Ectodermal cell (in vitro differentiated cells): ENCODE measurements around the gene VAV3.

ENCODE experiments used
- H3K27ac ChIP-seq: 2 replicates; pipeline ENCODE4 v1.7.0; 2013; ENCODE audit warnings: mild to moderate bottlenecking, low read depth, low read length; ENCODE audit not compliant: insufficient read depth, poor library complexity, severe bottlenecking
- H3K27me3 ChIP-seq: 2 replicates; pipeline ENCODE4 v1.7.0; 2013; ENCODE audit warnings: mild to moderate bottlenecking, low read length; ENCODE audit not compliant: insufficient read depth, control insufficient read depth, poor library complexity, severe bottlenecking
- H3K36me3 ChIP-seq: one replicate; pipeline ENCODE4 v1.7.0; 2013; ENCODE audit warnings: low read length; ENCODE audit not compliant: control insufficient read depth, insufficient read depth
- H3K4me1 ChIP-seq: one replicate; pipeline ENCODE4 v1.7.0; 2013; ENCODE audit warnings: low read length; ENCODE audit not compliant: control insufficient read depth, insufficient read depth
- H3K4me3 ChIP-seq: 2 replicates; pipeline ENCODE4 v1.7.0; 2013; ENCODE audit warnings: low read depth, low read length, control low read depth; ENCODE audit not compliant: insufficient read depth
- H3K9me3 ChIP-seq: 2 replicates; pipeline ENCODE4 v1.7.0; 2013; ENCODE audit warnings: mild to moderate bottlenecking, low read length, moderate library complexity; ENCODE audit not compliant: control insufficient read depth
- WGBS, 2 experiments: methylation state at CpG; one replicate each; pipeline ENCODE4 v1.1.7; 2013; ENCODE audit warnings: missing lambda C conversion rate in 2 of 2; 5-methylcytosine and 5-hydroxymethylcytosine counted together

VAV3 gene

GRCh38 chr1:107649023-107649422 lies 316.0 kb downstream of the VAV3 start:
- H3K36me3 ChIP-seq: no peaks in the 10 kb centered on the region
- H3K27me3 ChIP-seq: no peaks in the 10 kb centered on the region
- no peaks in the 10 kb centered on the region for H3K9me3 ChIP-seq
- no peak overlapping the region for H3K27ac ChIP-seq
- H3K4me1 ChIP-seq: no peaks in the 10 kb centered on the region
- WGBS, 2 experiments: 93 to 95% methylated on average over 3 of the region's 3 CpGs
- no peak overlapping the region for H3K4me3 ChIP-seq

GRCh38 chr1:107648071-107648470 lies 316.9 kb downstream of the VAV3 start:
- H3K4me1 ChIP-seq: no peaks in the 10 kb centered on the region
- H3K27me3 ChIP-seq: no peaks in the 10 kb centered on the region
- H3K9me3 ChIP-seq: no peaks in the 10 kb centered on the region
- no peak overlapping the region for H3K27ac ChIP-seq
- no peak overlapping the region for H3K4me3 ChIP-seq
- H3K36me3 ChIP-seq: no peaks in the 10 kb centered on the region

- no peak overlapping the region for H3K4me3 ChIP-seq
- 90 to 92% methylated on average over 1 to 2 of the region's 2 CpGs for WGBS, 2 experiments
- H3K4me1 ChIP-seq: no peaks in the 10 kb centered on the region
- no peaks in the 10 kb centered on the region for H3K36me3 ChIP-seq
- no peak overlapping the region for H3K27ac ChIP-seq
- no peaks in the 10 kb centered on the region for H3K9me3 ChIP-seq
- H3K27me3 ChIP-seq: no peaks in the 10 kb centered on the region
These were observed 318.0 kb downstream of the VAV3 start for GRCh38 chr1:107647012-107647411.

GRCh38 chr1:107643766-107644165 lies 321.2 kb downstream of the VAV3 start:
- 92 to 94% methylated on average over 1 of the region's 1 CpG for WGBS, 2 experiments
- H3K9me3 ChIP-seq: no peaks in the 10 kb centered on the region
- H3K4me3 ChIP-seq: no peak overlapping the region
- H3K27me3 ChIP-seq: no peaks in the 10 kb centered on the region
- no peak overlapping the region for H3K27ac ChIP-seq
- H3K4me1 ChIP-seq: no peaks in the 10 kb centered on the region
- H3K36me3 ChIP-seq: no peaks in the 10 kb centered on the region

GRCh38 chr1:107640207-107640606 lies 324.8 kb downstream of the VAV3 start:
- Histone ChIP-seq H3K4me3 (no peak overlapping the region), H3K27me3 (no peaks in the 10 kb centered on the region), H3K9me3 (no peaks in the 10 kb centered on the region), H3K36me3 (no peaks in the 10 kb centered on the region), H3K4me1 (no peaks in the 10 kb centered on the region), H3K27ac (no peak overlapping the region)
- 93 to 100% methylated on average over 5 to 6 of the region's 7 CpGs for WGBS, 2 experiments

GRCh38 chr1:107637101-107637500 lies 327.9 kb downstream of the VAV3 start:
- Histone ChIP-seq H3K4me3 (no peak overlapping the region), H3K27ac (no peak overlapping the region), H3K27me3 (no peaks in the 10 kb centered on the region), H3K4me1 (no peaks in the 10 kb centered on the region), H3K36me3 (no peaks in the 10 kb centered on the region), H3K9me3 (no peaks in the 10 kb centered on the region)
- WGBS, 2 experiments: 89 to 91% methylated on average over 4 to 5 of the region's 6 CpGs

GRCh38 chr1:107633596-107633995 lies 331.4 kb downstream of the VAV3 start:
- Histone ChIP-seq H3K27ac (no peak overlapping the region), H3K4me3 (no peak overlapping the region), H3K4me1 (no peaks in the 10 kb centered on the region), H3K36me3 (no peaks in the 10 kb centered on the region), H3K27me3 (no peaks in the 10 kb centered on the region), H3K9me3 (no peaks in the 10 kb centered on the region)
- WGBS, 2 experiments: 72% methylated on average over 5 of the region's 5 CpGs

- Histone ChIP-seq H3K27ac (no peak overlapping the region), H3K9me3 (no peaks in the 10 kb centered on the region), H3K4me3 (no peak overlapping the region), H3K27me3 (no peaks in the 10 kb centered on the region), H3K4me1 (no peaks in the 10 kb centered on the region), H3K36me3 (no peaks in the 10 kb centered on the region)
- 90 to 94% methylated on average over 2 of the region's 2 CpGs for WGBS, 2 experiments
These were observed 338.7 kb downstream of the VAV3 start for GRCh38 chr1:107626073-107626796.

- no peaks in the 10 kb centered on the region for H3K4me1 ChIP-seq
- no peak overlapping the region for H3K27ac ChIP-seq
- no peak overlapping the region for H3K4me3 ChIP-seq
- 94 to 100% methylated on average over 2 to 4 of the region's 4 CpGs for WGBS, 2 experiments
- H3K36me3 ChIP-seq: no peaks in the 10 kb centered on the region
- H3K27me3 ChIP-seq: no peaks in the 10 kb centered on the region
- H3K9me3 ChIP-seq: no peaks in the 10 kb centered on the region
These were observed 339.5 kb downstream of the VAV3 start for GRCh38 chr1:107625405-107626029.

GRCh38 chr1:107623431-107623830 lies 341.5 kb downstream of the VAV3 start:
- 91 to 95% methylated on average over 2 of the region's 2 CpGs for WGBS, 2 experiments
- H3K4me1 ChIP-seq: no peaks in the 10 kb centered on the region
- H3K36me3 ChIP-seq: no peaks in the 10 kb centered on the region
- H3K27ac ChIP-seq: no peak overlapping the region
- H3K4me3 ChIP-seq: no peak overlapping the region
- H3K9me3 ChIP-seq: no peaks in the 10 kb centered on the region
- no peaks in the 10 kb centered on the region for H3K27me3 ChIP-seq
